ENCODE data around the gene AGBL4. TPM values are rescaled to one million over a fixed set of nuclear protein-coding genes. Genes with fewer than 3 reads are reported as not detected.

The AGBL4 gene
- not detected in 2 replicates for total RNA-seq

GRCh38 chr1:50023292-50024159, at the start of gene AGBL4:
TSS of gene AGBL4 (minus strand) at chr1:50023954.

GRCh38 chr1:48776393-48777218, 1247.1 kb downstream of the AGBL4 start, which contains the start of gene BEND5:
TSS of gene BEND5 (minus strand) at chr1:48776891. CDS start at chr1:48776831, 60 bp downstream.

Small RNAs within 50 kb of the gene (small RNA-seq; reads per million reads assigned to genes)
- gene AL390023.1 (ENCODE audit: low replicate concordance), result not detected

Other genes with a start within 250 kb of the AGBL4 start
- gene ELAVL4, start 85.0 kb upstream of the AGBL4 start, total RNA-seq, result not detected in 2 replicates